Lower leg skin (tissue), 3 donors: ENCODE results near the gene TFEB.

Experiments used
- POLR2A ChIP-seq, 2 donors: fragments of 450-650 bp; IDR thresholded peaks; one replicate each; pipeline ENCODE4 v1.6.1; 2016 to 2017; ENCODE audit warnings: antibody characterized with exemption in 2 of 2, mild to moderate bottlenecking in 1 of 2, moderate library complexity in 1 of 2
- TF ChIP-seq, protein P1 (sequence below), 3 donors: fragments of 450-650 bp; IDR thresholded peaks; one replicate each; pipeline ENCODE4 v1.5.1; 2016; ENCODE audit warnings: antibody characterized with exemption in 3 of 3, mild to moderate bottlenecking in 3 of 3, moderate library complexity in 2 of 3

DNA sequence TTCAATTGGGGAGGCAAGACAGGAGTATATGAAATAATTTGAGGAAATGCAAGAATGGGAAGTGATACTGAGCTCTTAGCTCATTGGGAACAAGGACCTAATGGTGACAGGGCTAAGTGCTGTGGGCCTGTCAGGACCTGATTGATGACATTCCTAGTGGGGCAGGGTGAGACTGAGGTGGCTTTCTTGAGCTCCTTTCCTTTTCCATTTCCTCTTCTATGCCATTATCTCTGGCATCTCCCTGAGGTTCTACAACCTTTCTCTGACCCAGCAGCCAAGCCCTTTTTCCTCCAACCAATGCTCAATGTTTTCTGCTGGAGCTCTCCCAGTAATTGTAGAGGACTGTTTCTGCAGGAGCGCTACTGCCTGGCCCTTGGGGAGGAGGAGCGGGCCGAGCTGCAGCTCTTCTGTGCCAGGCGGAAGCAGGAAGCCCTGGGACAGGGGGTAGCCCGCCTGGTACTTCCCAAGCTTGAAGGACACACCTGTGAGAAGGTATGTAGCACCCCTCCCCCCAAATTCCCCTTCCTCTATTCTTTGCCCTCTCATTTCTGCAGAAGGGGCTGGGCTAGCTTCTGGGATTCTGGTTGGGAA is 49.3 kb upstream of the TFEB start:
- TF ChIP-seq, protein P1, sequence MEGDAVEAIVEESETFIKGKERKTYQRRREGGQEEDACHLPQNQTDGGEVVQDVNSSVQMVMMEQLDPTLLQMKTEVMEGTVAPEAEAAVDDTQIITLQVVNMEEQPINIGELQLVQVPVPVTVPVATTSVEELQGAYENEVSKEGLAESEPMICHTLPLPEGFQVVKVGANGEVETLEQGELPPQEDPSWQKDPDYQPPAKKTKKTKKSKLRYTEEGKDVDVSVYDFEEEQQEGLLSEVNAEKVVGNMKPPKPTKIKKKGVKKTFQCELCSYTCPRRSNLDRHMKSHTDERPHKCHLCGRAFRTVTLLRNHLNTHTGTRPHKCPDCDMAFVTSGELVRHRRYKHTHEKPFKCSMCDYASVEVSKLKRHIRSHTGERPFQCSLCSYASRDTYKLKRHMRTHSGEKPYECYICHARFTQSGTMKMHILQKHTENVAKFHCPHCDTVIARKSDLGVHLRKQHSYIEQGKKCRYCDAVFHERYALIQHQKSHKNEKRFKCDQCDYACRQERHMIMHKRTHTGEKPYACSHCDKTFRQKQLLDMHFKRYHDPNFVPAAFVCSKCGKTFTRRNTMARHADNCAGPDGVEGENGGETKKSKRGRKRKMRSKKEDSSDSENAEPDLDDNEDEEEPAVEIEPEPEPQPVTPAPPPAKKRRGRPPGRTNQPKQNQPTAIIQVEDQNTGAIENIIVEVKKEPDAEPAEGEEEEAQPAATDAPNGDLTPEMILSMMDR (IDR thresholded peaks at IDR 0.05): no peak
- no peak for TF ChIP-seq POLR2A (IDR thresholded peaks at IDR 0.05)
